Lower leg skin (tissue), 4 donors: Measurements from ENCODE around the gene LIG3. TPM values are rescaled to one million over a fixed set of nuclear protein-coding genes. Genes with fewer than 3 reads are reported as not detected.
"Not testable (repeated sequence)": the region's sequence is repeated elsewhere in the genome, so short reads cannot be mapped to it uniquely, and the experiment has no call there.

Source experiments
- DNase-seq, 2 donors: peaks; one replicate each; pipeline ENCODE4 v3.0.0-alpha.2; 2019; ENCODE audit warnings: low spot score in 2 of 2
- H3K4me3 ChIP-seq: fragments of 200-600 bp; sonication (generic); 2 replicates; pipeline ENCODE4 v1.5.1; 2017; ENCODE audit warnings: mild to moderate bottlenecking, low read depth; ENCODE audit not compliant: poor library complexity, severe bottlenecking
- CTCF ChIP-seq, 3 donors: fragments of 450-650 bp; IDR thresholded peaks; one replicate each; pipeline ENCODE4 v1.5.1; 2016; ENCODE audit warnings: antibody characterized with exemption in 3 of 3, mild to moderate bottlenecking in 3 of 3, moderate library complexity in 2 of 3
- POLR2A ChIP-seq, 2 donors: fragments of 450-650 bp; IDR thresholded peaks; one replicate each; pipeline ENCODE4 v1.6.1; 2016 to 2017; ENCODE audit warnings: antibody characterized with exemption in 2 of 2, mild to moderate bottlenecking in 1 of 2, moderate library complexity in 1 of 2
- WGBS, 2 donors: methylation state at CpG; one replicate each; pipeline ENCODE4 v1.1.5; 2018; 5-methylcytosine and 5-hydroxymethylcytosine counted together
- intact Hi-C: fragments of 100-400 bp; cut with DNase I; formaldehyde crosslinking; loops from one replicate; pipeline ENCODE4 v1.15.0; 2023; ENCODE audit warnings: low total_unique reads
- total RNA-seq, 4 donors: library from RNA; depleted of rRNA; stranded (reverse); fragments of >200 nt; gene quantifications; one replicate each; pipeline ENCODE4 v1.1.0, GENCODE V29; 2016

Gene LIG3
- total RNA-seq, 4 donors from 2014 or later: 13.7 to 67.6 (median 29.9) TPM

- intact Hi-C loops: no loop called here
- TF ChIP-seq POLR2A (IDR thresholded peaks at IDR 0.05): no peak
- TF ChIP-seq CTCF (IDR thresholded peaks at IDR 0.05): no peak
- DNase-seq: no peak
- WGBS, 2 donors: 90 to 93% methylated on average over 6 of the region's 6 CpGs
- no peak overlapping the region for H3K4me3 ChIP-seq
Observed at GRCh38 chr17:35019386-35020179, 39.3 kb downstream of the LIG3 start.

DNA sequence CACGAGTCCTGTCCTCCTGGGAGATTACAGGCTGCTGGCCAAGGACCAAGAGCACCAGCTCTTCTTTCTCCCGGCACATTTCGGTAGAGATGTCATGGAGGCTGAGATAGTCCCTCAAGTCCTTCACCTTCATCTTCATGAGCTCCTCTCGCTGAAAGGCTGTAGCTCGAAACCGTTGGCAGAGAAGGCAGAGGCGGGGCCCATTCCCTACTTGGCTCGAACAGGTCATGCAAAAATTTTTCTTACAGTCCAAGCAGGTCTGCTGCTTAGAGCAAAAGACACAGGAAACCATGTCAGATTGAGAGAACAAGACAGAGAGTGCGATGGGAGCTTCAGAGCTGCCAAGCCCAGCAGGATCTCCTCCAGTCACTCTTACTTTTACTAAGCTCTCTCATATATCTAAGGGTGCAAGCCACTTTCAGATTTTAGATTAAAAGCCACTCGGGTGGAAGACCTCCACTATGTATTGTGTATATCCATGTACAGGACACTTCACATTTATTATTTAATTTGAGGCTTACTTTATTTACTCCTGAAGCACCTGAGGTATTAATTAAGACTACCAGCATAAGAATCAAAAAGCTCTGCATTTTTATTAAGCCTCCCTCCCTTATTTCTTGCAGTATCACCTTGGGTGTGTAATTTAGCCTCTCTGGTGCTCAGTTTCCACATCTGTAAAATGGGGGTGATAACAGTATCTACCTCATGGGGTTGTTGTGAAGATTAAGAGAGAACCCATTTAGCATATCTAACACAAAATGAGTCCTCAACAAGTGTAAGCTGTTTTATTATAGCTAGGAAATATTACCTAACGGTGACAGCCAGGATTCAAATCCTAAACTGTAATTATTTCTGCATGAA, 41.4 kb downstream of the LIG3 start:
- DNase-seq: no peak
- no peak overlapping the region for H3K4me3 ChIP-seq
- no peak for TF ChIP-seq CTCF (IDR thresholded peaks at IDR 0.05)
- TF ChIP-seq POLR2A (IDR thresholded peaks at IDR 0.05): no peak
- WGBS, 2 donors: 61 to 66% methylated on average over 11 of the region's 11 CpGs
- intact Hi-C loops: no loop called here

- WGBS, 2 donors: 45 to 47% methylated on average over 7 to 8 of the region's 8 CpGs
- intact Hi-C loops: no loop called here
- peak; percentile 62 to 91 for DNase-seq
- H3K4me3 ChIP-seq: no peak overlapping the region
- TF ChIP-seq POLR2A (IDR thresholded peaks at IDR 0.05) (no peak), CTCF (IDR thresholded peaks at IDR 0.05) (no peak)
Observed at GRCh38 chr17:35022536-35023063, 42.3 kb downstream of the LIG3 start.

DNA sequence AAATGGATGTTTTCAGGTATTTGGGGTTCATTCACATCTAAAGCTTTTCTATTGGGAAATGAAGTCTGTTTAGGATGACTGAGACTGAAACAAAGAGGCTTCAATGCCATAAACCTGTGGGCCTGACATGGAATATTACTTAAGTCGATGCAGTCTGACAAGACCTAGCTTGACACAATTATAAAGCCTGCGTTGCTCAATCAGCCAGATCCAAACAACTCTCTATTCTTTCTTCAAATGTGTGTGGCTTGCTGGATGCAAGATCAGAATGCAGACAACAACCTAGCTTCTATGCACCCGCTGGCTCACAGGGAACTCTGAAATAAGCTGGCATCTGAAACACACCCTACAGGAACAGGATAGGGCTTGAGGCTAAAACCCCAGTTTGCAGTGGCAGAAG, 43.2 kb downstream of the LIG3 start:
- 32 to 46% methylated on average over 3 of the region's 3 CpGs for WGBS, 2 donors
- H3K4me3 ChIP-seq: no peak overlapping the region
- intact Hi-C loops: no loop called here
- no peak for DNase-seq
- no peak for TF ChIP-seq CTCF (IDR thresholded peaks at IDR 0.05)
- TF ChIP-seq POLR2A (IDR thresholded peaks at IDR 0.05): no peak

GRCh38 chr17:35025541-35025940, 45.2 kb downstream of the LIG3 start:
- 80 to 87% methylated on average over 1 of the region's 1 CpG for WGBS, 2 donors
- no peak for DNase-seq
- TF ChIP-seq CTCF (IDR thresholded peaks at IDR 0.05) (no peak), POLR2A (IDR thresholded peaks at IDR 0.05) (no peak)
- intact Hi-C loops: no loop called here
- no peak overlapping the region for H3K4me3 ChIP-seq

GRCh38 chr17:35028097-35028496, 47.8 kb downstream of the LIG3 start:
- intact Hi-C loops, H3K4me3 ChIP-seq, DNase-seq: not testable (repeated sequence)
- 87 to 93% methylated on average over 4 of the region's 4 CpGs for WGBS, 2 donors
